ENCODE results near the gene NECTIN1.

NECTIN1 gene

GRCh38 chr11:119635776-119636175 is 93.2 kb downstream of the NECTIN1 start:
- no peak for FAIRE-seq

DNA sequence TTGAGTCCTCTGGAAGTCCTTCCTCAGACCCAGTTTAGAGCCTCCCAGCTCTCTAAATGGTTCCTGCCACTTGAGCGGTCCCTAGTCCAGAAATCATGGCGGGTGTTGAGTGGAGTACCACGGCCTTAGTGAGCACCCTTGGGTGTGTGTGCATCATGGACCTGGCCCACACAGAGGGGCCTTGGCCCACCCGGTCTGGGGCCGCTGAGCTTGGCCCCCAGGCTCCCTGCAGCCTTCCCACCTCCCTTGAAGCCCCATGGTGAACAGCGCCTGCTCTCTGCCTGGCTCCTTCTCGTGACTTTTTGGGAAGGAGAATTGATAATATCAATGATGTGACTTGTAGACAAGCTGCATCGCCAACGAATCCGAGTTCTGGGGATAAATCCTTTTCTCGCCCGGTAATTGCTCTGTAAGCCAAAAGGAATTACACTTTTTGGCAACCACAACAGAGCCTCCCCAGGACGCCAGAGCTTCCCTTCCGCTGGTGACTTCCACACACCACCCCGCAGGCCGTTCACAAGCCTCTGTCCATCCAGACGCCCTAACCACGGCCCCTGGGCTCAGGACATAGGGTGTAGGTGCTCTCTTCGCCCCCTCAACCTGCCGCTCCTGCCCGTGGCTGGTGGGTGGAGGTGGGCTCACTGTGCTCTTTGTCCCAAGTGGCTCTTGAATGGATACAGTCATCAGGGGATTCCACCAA is 93.8 kb downstream of the NECTIN1 start:
- no peak for FAIRE-seq

- no peak for FAIRE-seq
Measured at GRCh38 chr11:119634301-119634700, 94.7 kb downstream of the NECTIN1 start.

DNA sequence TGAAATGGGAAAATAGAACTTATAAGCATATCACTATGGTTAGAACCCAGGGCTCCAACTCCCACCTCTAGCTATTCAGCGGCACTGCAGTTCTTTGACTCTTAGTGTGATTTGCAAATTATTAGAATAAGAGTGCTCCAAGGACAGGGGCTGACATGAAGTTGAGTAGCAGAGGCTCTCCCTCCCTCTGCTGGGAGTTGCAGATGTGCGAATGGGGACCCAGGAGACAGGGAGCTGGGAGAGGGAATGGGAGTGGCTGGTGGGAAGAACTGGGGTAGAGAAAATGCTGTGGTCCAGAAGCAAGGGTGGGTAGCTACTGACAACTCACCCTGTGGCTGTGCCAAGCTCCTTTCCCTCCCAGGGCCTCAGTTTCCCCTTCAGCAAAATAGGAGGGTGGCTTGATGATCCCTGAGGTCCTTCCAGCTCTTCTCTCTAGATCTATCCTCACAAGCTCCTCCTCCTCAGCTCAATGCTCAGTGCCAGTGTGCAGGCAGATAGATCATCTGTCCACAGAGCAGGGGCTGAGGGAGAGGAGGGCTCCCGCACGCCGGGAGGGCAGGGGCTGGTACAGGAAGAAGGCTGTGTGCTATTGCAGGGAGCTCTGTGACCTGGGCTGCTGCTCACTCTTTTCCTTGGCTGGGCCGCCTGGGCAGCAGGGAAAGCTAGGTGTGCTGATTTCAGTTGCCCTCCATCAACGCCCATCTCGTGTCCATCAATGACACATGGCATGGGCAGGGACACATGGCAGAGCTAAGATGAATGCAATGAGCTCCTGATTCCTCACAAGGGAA is 99.0 kb downstream of the NECTIN1 start:
- FAIRE-seq: no peak

DNA sequence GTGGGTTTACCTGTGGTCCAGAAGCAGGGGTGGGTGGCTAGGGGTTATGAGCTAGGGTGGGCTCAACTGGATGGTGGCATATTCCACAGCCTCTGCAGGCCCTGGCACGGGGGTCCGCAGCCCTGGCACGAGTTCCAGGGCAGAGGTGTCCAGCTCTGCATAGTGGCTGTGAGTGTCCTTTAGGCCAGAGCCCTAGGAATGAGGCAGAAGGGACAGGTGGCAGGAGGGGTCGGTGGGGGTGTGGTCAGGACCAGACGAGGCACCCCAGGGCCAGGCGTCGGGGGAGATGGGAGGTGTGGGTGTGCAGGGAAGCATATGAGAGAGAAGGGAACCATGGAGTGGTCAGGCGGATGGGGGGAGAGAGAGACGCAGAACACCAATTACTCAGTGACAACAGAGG is 99.9 kb downstream of the NECTIN1 start:
- FAIRE-seq: no peak

- FAIRE-seq: no peak
Measured at GRCh38 chr11:119627286-119627685, 101.7 kb downstream of the NECTIN1 start.

- FAIRE-seq: no peak
Measured at GRCh38 chr11:119626871-119627270, 102.1 kb downstream of the NECTIN1 start.

DNA sequence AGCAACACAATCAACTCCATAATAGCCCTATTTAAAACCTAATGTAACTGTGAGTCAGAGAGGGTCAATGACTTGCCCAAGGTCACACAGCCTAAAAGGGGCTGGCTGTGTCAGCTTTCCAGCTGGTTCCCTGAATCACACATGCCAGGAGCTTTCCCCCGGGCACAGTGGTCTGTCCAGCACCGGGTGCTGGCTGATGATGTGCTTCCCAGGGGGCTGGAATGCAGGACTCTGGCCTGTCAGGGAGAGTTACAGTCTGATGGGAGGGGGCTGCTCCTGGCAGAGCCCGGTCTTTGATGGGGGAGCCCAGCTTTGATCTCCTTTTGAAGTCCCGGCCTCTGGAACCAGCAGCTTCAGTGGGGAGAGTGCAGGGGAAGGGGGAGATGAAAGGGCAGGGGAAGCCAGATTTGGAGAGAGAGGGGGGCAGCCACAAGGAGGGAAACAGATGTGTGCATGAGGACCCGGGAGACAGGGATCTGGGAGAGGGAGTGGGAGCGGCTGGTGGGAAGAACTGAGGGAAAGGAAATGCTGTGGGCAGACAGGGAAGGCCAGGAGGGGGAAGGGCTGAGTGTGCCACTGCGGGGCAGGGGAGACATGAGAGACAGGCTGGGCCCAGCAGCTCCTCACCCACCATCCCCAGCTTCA is 102.7 kb downstream of the NECTIN1 start:
- no peak for FAIRE-seq

GRCh38 chr11:119625206-119625978 is 103.6 kb downstream of the NECTIN1 start:
- FAIRE-seq: no peak

GRCh38 chr11:119624629-119625028 is 104.4 kb downstream of the NECTIN1 start:
- FAIRE-seq: no peak

DNA sequence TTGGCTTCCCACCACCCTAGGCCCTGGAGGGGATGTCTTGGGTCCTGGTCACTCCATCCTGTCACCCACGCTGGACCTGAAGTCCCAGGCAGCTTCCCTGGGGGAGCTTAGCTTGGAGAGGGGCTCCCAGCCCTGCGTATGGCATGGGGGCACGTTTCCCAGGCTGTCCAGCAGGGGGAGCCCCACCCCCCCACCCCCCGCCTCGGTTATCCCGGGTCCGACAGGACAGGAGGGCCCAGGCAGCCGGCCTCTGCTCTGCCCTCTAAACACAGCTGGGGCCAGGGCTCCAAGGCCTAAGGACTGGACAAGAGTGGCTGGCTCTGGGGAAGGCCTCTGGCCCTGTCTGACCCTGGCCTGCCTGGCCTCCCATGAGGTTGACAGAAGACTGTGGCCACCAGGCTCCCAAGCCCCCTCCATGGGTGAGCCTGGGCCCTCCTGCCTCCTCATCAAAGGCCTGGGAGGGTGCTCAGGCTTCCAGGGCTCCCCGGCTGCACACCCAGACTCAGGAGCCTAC is 104.8 kb downstream of the NECTIN1 start:
- no peak for FAIRE-seq

DNA sequence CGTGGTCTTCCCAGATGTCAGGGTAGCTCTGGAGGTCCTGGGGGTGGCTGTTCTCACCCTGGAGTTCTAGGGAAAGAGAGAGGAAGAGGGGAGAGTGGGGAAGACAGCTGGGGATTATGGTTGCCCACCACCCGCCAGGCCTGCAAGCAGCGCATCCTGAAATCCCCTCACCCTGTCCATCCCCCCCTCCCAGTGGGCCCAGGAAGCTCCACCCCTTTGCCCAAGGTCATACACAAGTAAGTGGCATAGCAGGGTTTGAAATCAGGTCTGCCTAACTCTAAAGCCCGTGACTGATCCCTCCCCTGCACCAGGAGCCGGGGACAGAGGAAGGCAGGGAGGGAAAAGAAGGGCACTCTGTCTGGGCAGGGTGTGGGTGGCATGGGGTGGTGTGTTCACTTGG is 105.3 kb downstream of the NECTIN1 start:
- no peak for FAIRE-seq

DNA sequence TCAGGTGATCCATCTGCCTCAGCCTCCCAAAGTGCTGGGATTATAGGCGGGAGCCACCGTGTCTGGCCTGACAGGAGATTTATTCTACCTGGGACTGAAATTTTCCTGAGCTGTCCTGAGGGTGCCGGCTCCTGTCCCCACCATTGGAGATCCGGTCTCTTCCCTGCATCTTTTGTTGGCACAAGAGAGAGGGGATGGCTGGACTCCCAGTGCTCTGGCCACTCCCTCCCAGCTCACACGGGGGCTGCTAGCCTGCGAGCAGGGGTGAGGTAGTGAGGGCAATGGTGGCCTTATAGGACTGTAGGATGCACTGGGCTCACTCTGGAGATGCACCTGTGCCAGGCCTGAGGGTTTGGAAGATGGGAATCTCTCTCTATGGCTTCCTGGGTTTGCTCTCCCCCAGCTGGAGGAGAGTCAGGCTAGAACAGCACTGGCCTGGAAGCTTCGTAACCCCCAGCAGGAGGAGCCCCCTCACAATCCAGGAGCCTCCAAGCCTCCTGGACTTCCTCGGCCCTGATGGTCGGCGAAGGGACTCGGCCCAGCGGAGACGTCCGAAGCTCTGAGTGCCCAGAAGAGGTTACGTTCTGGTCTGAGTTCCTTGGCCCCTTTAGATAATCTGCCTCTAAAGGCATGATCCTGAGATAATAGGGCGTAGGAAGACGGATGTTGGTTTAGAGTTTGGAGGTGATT is 106.4 kb downstream of the NECTIN1 start:
- no peak for FAIRE-seq

DNA sequence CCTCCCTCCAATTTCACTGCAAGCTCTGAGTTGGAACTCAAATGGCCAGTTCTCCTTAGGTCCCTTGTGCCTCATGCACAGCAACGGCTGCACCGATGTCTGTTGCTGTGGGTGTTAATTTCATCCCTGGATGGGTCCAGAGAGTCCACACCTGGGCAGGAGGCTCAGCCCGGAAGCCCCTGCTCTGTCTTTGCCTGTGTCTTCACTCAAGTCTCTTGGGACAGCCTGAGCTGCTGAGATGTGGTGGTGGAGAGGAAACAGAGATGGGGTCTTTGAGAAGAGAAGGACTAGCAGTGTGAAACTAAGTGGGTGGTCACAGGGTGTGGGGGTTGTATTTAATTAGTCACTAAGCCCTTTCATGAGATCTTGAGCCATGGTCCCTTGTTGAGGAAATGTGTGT is 109.3 kb downstream of the NECTIN1 start:
- no peak for FAIRE-seq

GRCh38 chr11:119618208-119618909 is 110.6 kb downstream of the NECTIN1 start:
- FAIRE-seq: no peak

DNA sequence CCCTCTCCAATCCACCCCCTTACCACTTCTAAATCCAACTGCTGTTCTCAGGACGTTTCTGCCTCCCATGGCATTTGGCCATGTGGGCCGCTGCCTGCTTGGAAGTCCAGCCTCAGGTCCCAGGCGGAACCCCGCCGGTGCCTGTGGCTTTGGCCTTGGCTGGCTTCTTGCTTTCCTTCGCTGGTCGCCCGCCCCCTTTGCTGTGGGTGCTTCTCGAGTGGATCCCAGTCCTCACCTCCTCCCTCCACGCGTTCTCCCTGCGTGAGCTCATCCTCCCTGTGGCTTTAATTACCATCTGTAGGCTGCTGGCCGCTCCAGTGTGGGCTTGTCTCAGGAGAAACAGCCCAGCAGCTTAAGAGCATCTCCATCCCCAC is 111.7 kb downstream of the NECTIN1 start:
- FAIRE-seq: no peak

GRCh38 chr11:119616586-119617339 is 112.2 kb downstream of the NECTIN1 start:
- no peak for FAIRE-seq

DNA sequence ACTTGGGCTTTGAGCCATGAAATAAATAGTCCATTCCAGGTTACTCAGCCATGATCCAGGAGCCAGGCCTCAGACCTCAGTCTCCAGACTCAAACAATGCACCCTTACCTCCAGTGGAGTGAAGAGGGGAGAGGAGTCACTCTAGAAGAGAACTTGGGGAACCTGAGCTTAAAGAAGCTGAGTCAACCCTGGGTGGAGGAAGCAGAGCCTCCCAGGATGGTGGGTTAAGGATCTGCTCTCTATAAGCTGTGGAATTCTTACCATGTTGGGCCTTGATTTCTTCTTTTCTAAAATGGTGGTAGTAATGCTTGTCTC is 113.2 kb downstream of the NECTIN1 start:
- no peak for FAIRE-seq

DNA sequence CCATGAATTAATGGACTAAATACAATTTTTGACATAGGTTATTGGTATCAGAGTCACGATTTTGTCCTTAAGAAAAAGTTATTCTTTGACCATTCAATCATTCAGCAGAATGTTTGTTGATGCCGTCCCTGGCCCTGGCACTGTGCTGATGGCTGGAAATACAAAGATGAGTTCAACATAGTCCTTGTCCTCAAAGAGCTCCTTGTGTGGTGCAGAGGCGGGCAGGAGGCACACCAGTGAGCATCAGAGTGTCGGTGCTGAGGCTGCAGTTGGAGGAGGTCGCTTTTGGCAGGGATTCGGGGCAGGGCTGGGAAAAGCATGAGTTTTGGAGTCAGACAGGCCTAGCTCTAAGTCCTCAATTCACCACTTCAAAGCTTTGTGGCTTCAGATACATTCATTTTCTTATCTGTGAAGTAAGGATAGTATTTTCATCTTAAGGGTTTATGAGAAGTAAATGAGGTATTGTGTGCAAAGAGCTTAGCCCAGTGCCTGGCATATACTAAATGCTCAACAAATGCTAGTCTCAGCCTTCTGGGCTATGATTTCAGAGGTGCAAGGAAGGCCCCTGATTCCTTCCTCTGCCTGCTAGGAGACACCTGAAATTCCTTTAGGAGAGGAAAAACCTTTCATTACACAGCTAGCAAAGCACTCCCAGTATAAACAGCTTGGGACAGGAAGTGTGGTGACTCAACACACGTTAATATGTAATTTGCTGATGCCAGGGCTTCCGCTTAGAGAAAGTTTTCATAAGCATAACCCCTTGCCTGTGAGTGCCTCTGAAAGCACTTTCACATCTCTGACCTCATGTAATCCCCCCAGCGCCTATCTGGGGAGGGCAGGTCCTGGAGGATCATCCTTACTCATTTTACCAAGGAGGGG is 113.8 kb downstream of the NECTIN1 start:
- no peak for FAIRE-seq

All from TTC549 (cell line).